ENCODE data around the gene ZNF8.

- TF ChIP-seq WRNIP1 (IDR thresholded peaks at IDR 0.05; ENCODE audit: borderline replicate concordance, low read depth, low read length) (no peak), RELA (IDR thresholded peaks at IDR 0.05; ENCODE audit: borderline replicate concordance, partially characterized antibody) (no peak), PBX3 (IDR thresholded peaks at IDR 0.05; ENCODE audit: insufficient replicate concordance, low read depth, low read length) (no peak), CTCF (IDR thresholded peaks at IDR 0.05 in 2 of 3, conservative IDR thresholded peaks at IDR 0.05 in 1 of 3; ENCODE audit: control insufficient read depth in 2 of 3, extremely low read depth in 1 of 3, insufficient read depth in 1 of 3, low read depth in 3 of 3, low read length in 3 of 3) (no peak), POLR2AphosphoS5 (IDR thresholded peaks at IDR 0.05; ENCODE audit: low read length) (no peak), RELB (IDR thresholded peaks at IDR 0.05; ENCODE audit: low read depth) (no peak), FOXK2 (IDR thresholded peaks at IDR 0.05) (no peak), ATF7 (IDR thresholded peaks at IDR 0.05; ENCODE audit: low read depth) (no peak), ASH2L (IDR thresholded peaks at IDR 0.05; ENCODE audit: borderline replicate concordance, low read depth) (no peak), POLR2A (IDR thresholded peaks at IDR 0.05; ENCODE audit: low read depth, low read length) (no peak), SMAD5 (IDR thresholded peaks at IDR 0.05; ENCODE audit: low read depth) (no peak), CREB1 (IDR thresholded peaks at IDR 0.05; ENCODE audit: low read depth) (no peak), ZZZ3 (IDR thresholded peaks at IDR 0.05; ENCODE audit: control insufficient read depth, insufficient read length, low read depth) (no peak)
Observed at GRCh38 chr19:58345558-58345957, 66.8 kb downstream of the ZNF8 start.

All from GM12878 (cell line).